Measurements from ENCODE around the gene SPATA20.
A peak's percentile ranks its signal among the peaks of the same experiment; 100 is the strongest.

SPATA20 gene

GRCh38 chr17:50547035-50547735, at the start of gene SPATA20:
TSS of gene SPATA20 (plus strand) at chr17:50547174. CDS start at chr17:50547209, 35 bp downstream.
- DNase-seq, result peak in 55 of 56 donors; percentile 19 to 89 (median 67)

GRCh38 chr17:50498021-50498874, 48.7 kb upstream of the SPATA20 start:
- DNase-seq, result no peak

- no peak for DNase-seq
Observed at GRCh38 chr17:50499270-50499669, 47.7 kb upstream of the SPATA20 start.

- no peak for DNase-seq
Observed at GRCh38 chr17:50499721-50500120, 47.3 kb upstream of the SPATA20 start.

GRCh38 chr17:50501054-50501453, 45.9 kb upstream of the SPATA20 start:
- peak in 1 of 56 donors; percentile 4 for DNase-seq

- DNase-seq, result no peak
Observed at GRCh38 chr17:50502301-50502990, 44.5 kb upstream of the SPATA20 start.

GRCh38 chr17:50505591-50506130, 41.3 kb upstream of the SPATA20 start:
- DNase-seq, result no peak

- no peak for DNase-seq
Observed at GRCh38 chr17:50506298-50506697, 40.7 kb upstream of the SPATA20 start.

- DNase-seq, result peak in 51 of 56 donors; percentile 14 to 85 (median 60)
Observed at GRCh38 chr17:50507871-50508572, 39.0 kb upstream of the SPATA20 start, which contains the start of gene MYCBPAP. TSS of gene MYCBPAP (plus strand) at chr17:50508439. CDS start at chr17:50508675, 236 bp downstream.

- DNase-seq, result peak in 1 of 56 donors; percentile 8
Observed at GRCh38 chr17:50508573-50509460, 38.2 kb upstream of the SPATA20 start.

- no peak for DNase-seq
Observed at GRCh38 chr17:50511058-50511457, 35.9 kb upstream of the SPATA20 start.

- DNase-seq, result no peak
Observed at GRCh38 chr17:50513495-50513894, 33.5 kb upstream of the SPATA20 start.

GRCh38 chr17:50514388-50514787, 32.6 kb upstream of the SPATA20 start:
- DNase-seq, result no peak

GRCh38 chr17:50514936-50515702, 31.9 kb upstream of the SPATA20 start:
- DNase-seq, result peak in 1 of 56 donors; percentile 3

GRCh38 chr17:50517011-50517410, 30.0 kb upstream of the SPATA20 start:
- DNase-seq, result no peak

GRCh38 chr17:50517504-50518383, 29.2 kb upstream of the SPATA20 start:
- DNase-seq, result no peak

GRCh38 chr17:50518384-50519023, 28.5 kb upstream of the SPATA20 start:
- no peak for DNase-seq
